Suprapubic skin (tissue), 4 donors: ENCODE data around the gene MED10. TPM values are rescaled to one million over a fixed set of nuclear protein-coding genes. Genes with fewer than 3 reads are reported as not detected.

Experiments used
- DNase-seq, 2 donors: peaks; one replicate each; pipeline ENCODE4 v3.0.0-alpha.2; 2019; ENCODE audit warnings: low spot score in 2 of 2
- H3K27ac ChIP-seq: fragments of 200-600 bp; sonication (generic); one replicate; pipeline ENCODE4 v1.5.1; 2019
- H3K27me3 ChIP-seq: fragments of 200-600 bp; sonication (generic); one replicate; pipeline ENCODE4 v1.5.1; 2019
- H3K36me3 ChIP-seq: fragments of 200-600 bp; sonication (generic); one replicate; pipeline ENCODE4 v1.5.1; 2019
- H3K4me1 ChIP-seq: fragments of 200-600 bp; sonication (generic); one replicate; pipeline ENCODE4 v1.5.1; 2019
- H3K4me3 ChIP-seq: fragments of 200-600 bp; sonication (generic); one replicate; pipeline ENCODE4 v1.5.1; 2019; ENCODE audit warnings: mild to moderate bottlenecking
- H3K9me3 ChIP-seq: fragments of 200-600 bp; sonication (generic); one replicate; pipeline ENCODE4 v1.5.1; 2019
- EP300 ChIP-seq: sonication (generic); formaldehyde crosslinking; IDR thresholded peaks from one replicate; pipeline ENCODE4 v1.6.1; 2017; ENCODE audit warnings: antibody characterized with exemption
- POLR2A ChIP-seq, 2 donors: fragments of 450-650 bp; IDR thresholded peaks; one replicate each; pipeline ENCODE4 v1.6.1; 2017; ENCODE audit warnings: antibody characterized with exemption in 2 of 2, mild to moderate bottlenecking in 2 of 2, moderate library complexity in 2 of 2
- POLR2AphosphoS5 ChIP-seq, 3 donors: sonication (generic); formaldehyde crosslinking; IDR thresholded peaks; one replicate each; pipeline ENCODE4 v1.6.1; 2017; ENCODE audit warnings: antibody characterized with exemption in 3 of 3
- WGBS: methylation state at CpG from one replicate; pipeline ENCODE4 v1.1.5; 2018; 5-methylcytosine and 5-hydroxymethylcytosine counted together
- total RNA-seq, 4 donors: library from RNA; depleted of rRNA; stranded (reverse); fragments of >200 nt; gene quantifications; one replicate each; pipeline ENCODE4 v1.1.0, GENCODE V29; 2016
- TF ChIP-seq, protein P1 (sequence below), 2 donors: fragments of 200-600 bp in 1 of 2; fragments of 450-650 bp in 1 of 2; sonication (generic) in 1 of 2; IDR thresholded peaks; one replicate each; pipeline ENCODE4 v1.5.1; 2016 to 2019; ENCODE audit warnings: antibody characterized with exemption in 2 of 2, mild to moderate bottlenecking in 1 of 2, moderate library complexity in 1 of 2

Gene MED10
- total RNA-seq, 4 donors from 2014 or later, result 20.1 to 38.8 (median 32.5) TPM

DNA sequence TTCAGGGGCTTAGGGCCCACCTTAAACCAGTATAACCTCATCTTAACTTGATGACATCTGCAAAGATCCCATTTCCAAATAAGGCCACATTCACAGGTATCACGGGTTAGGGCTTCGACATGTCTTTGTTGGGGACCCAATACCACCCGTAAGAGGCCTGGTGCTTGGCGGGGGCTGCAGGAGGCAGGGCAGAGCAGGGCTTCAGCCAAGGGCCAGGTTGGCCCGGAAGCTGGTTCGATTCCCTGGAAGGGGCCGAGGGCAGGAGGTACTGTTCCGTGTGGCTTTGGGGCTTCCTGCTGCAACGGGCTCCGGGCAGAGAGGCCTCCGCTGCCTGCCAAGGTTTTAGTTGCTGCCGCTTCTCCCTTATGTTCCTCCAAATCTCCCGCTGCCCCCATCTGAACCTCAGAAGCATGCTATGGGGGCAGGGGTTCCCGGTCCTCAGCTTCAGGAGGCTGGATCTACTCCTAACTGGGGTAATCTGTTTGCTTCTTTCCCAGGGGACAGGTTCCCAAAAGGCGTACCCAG is 29.8 kb downstream of the MED10 start:
- no peak overlapping the region for H3K4me3 ChIP-seq
- H3K9me3 ChIP-seq, result no peaks in the 10 kb centered on the region
- WGBS, result 95% methylated on average over 15 of the region's 15 CpGs
- no peaks in the 10 kb centered on the region for H3K4me1 ChIP-seq
- no peak overlapping the region for H3K27ac ChIP-seq
- TF ChIP-seq, protein P1, sequence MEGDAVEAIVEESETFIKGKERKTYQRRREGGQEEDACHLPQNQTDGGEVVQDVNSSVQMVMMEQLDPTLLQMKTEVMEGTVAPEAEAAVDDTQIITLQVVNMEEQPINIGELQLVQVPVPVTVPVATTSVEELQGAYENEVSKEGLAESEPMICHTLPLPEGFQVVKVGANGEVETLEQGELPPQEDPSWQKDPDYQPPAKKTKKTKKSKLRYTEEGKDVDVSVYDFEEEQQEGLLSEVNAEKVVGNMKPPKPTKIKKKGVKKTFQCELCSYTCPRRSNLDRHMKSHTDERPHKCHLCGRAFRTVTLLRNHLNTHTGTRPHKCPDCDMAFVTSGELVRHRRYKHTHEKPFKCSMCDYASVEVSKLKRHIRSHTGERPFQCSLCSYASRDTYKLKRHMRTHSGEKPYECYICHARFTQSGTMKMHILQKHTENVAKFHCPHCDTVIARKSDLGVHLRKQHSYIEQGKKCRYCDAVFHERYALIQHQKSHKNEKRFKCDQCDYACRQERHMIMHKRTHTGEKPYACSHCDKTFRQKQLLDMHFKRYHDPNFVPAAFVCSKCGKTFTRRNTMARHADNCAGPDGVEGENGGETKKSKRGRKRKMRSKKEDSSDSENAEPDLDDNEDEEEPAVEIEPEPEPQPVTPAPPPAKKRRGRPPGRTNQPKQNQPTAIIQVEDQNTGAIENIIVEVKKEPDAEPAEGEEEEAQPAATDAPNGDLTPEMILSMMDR (IDR thresholded peaks at IDR 0.05), result no peak
- TF ChIP-seq POLR2AphosphoS5 (IDR thresholded peaks at IDR 0.05), result no peak
- TF ChIP-seq EP300, result no peak
- TF ChIP-seq POLR2A (IDR thresholded peaks at IDR 0.05), result no peak
- no peak for DNase-seq
- no peaks in the 10 kb centered on the region for H3K36me3 ChIP-seq
- no peaks in the 10 kb centered on the region for H3K27me3 ChIP-seq

- no peak overlapping the region for H3K27ac ChIP-seq
- H3K36me3 ChIP-seq, result no peaks in the 10 kb centered on the region
- WGBS, result 90% methylated on average over 19 of the region's 19 CpGs
- no peak for TF ChIP-seq POLR2A (IDR thresholded peaks at IDR 0.05)
- TF ChIP-seq EP300, result no peak
- H3K27me3 ChIP-seq, result no peaks in the 10 kb centered on the region
- no peaks in the 10 kb centered on the region for H3K4me1 ChIP-seq
- H3K9me3 ChIP-seq, result no peaks in the 10 kb centered on the region
- no peak overlapping the region for H3K4me3 ChIP-seq
- DNase-seq, result no peak
Measured at GRCh38 chr5:6347673-6348072, 30.7 kb downstream of the MED10 start.

DNA sequence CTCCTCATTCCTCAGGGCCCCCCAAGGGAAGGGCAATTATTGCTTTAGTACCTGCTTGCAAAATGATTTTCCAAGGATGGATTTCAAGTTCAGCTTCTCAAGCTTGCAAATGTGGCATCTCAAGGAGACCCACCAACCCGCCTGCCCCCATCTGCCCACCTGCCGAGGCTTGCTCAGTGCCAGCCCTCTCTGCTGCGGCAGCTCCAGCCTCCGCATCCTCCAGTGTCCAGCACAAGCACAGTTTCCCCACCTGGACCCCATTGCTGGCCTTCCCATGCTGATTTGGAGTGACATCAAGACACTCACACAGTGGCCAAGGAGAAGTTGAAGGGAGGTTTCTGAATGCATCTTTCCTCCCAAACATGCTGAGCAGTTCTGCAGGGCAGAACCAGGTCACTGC is 31.2 kb downstream of the MED10 start:
- 97% methylated on average over 4 of the region's 4 CpGs for WGBS

GRCh38 chr5:6344593-6344989 is 33.8 kb downstream of the MED10 start:
- no peak for DNase-seq
- TF ChIP-seq, protein P1 (IDR thresholded peaks at IDR 0.05), result no peak
- no peak for TF ChIP-seq POLR2A (IDR thresholded peaks at IDR 0.05)
- TF ChIP-seq POLR2AphosphoS5 (IDR thresholded peaks at IDR 0.05), result no peak
- TF ChIP-seq EP300, result no peak
- no peaks in the 10 kb centered on the region for H3K36me3 ChIP-seq
- H3K9me3 ChIP-seq, result no peaks in the 10 kb centered on the region
- H3K27me3 ChIP-seq, result no peaks in the 10 kb centered on the region
- H3K4me1 ChIP-seq, result no peaks in the 10 kb centered on the region
- H3K4me3 ChIP-seq, result no peak overlapping the region
- 90% methylated on average over 5 of the region's 5 CpGs for WGBS
- no peak overlapping the region for H3K27ac ChIP-seq

More for the DNA sequence above, 31.2 kb downstream of the MED10 start:
- no peak overlapping the region for H3K4me3 ChIP-seq
- no peaks in the 10 kb centered on the region for H3K27me3 ChIP-seq
- no peak for DNase-seq
- H3K4me1 ChIP-seq, result no peaks in the 10 kb centered on the region
- H3K27ac ChIP-seq, result no peak overlapping the region
- TF ChIP-seq, protein P1 (IDR thresholded peaks at IDR 0.05), result no peak
- no peaks in the 10 kb centered on the region for H3K36me3 ChIP-seq
- no peaks in the 10 kb centered on the region for H3K9me3 ChIP-seq

- DNase-seq, result no peak
- no peak for TF ChIP-seq POLR2AphosphoS5 (IDR thresholded peaks at IDR 0.05)
- no peak for TF ChIP-seq EP300
- TF ChIP-seq, protein P1 (IDR thresholded peaks at IDR 0.05), result no peak
- TF ChIP-seq POLR2A (IDR thresholded peaks at IDR 0.05), result no peak
- Histone ChIP-seq H3K4me3 (no peak overlapping the region), H3K27ac (no peak overlapping the region), H3K4me1 (no peaks in the 10 kb centered on the region), H3K36me3 (no peaks in the 10 kb centered on the region), H3K9me3 (no peaks in the 10 kb centered on the region), H3K27me3 (no peaks in the 10 kb centered on the region)
- 76% methylated on average over 11 of the region's 11 CpGs for WGBS
Measured at GRCh38 chr5:6343951-6344592, 34.3 kb downstream of the MED10 start.
